ENCODE results near the gene COL18A1. TPM values are rescaled to one million over a fixed set of nuclear protein-coding genes. Genes with fewer than 3 reads are reported as not detected.

The COL18A1 gene
- total RNA-seq, 4 donors from 2014 or later = 16.4 to 42.2 (median 20.7) TPM

DNA sequence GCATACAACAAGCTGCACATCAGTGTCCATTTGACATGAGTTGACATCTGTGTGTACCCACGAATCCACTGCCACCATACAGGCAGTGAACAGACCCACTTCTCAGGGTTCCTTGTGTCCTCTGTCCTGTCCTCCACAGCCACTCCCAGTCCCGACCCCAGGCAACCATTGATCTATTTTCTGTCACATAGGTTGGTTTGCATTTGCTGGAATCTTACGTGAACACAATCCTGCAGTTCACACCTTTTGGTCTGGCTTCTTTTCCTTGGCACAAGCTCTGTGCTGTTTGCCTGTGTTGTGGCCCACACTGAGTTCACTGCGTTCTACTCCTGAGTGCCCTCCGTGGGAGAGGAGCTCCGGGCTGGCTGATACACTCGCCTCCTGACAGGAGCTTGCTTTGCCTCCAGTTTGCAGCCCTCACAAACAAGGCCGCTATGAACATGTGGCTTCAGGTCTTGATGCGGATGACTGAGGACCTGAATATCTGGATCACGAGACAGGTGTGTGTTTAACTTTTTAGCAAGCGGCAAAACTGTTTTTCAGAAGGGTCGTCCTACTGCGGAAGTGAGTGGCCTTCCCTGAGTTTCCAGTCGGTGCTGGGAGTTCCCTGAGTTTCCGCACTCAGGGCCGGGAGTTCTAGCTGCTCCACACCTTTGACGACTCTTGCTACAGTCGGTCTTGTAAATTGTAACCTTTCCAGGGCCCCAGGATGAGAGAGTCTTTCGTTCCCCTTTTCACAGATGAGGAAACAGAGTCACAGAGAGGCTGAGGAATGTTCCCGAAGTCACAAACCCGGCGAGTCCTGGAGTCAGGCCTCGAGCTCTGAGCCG, 13.0 kb upstream of the COL18A1 start:
- in situ Hi-C loops (cut with MboI; ENCODE audit: low sequenced_read_pairs in 4 of 4) = no loop called here
- Histone ChIP-seq H3K36me3 (no peaks in the 10 kb centered on the region), H3K4me1 (peaks cover 6 to 8% of the 10 kb centered on the region in 2 donors), H3K4me3 (no peak overlapping the region), H3K9me3 (no peaks in the 10 kb centered on the region), H3K27me3 (peaks cover 0 to 2% (median 0%) of the 10 kb centered on the region in 3 donors), H3K27ac (no peak overlapping the region)
- intact Hi-C loops (cut with DNase I; ENCODE audit: low total_unique reads) = no loop called here
- no peak for ATAC-seq
- DNase-seq = peak in 1 of 2 donors; percentile 4
- no peak for TF ChIP-seq POLR2A (IDR thresholded peaks at IDR 0.05)
- TF ChIP-seq, protein P1, sequence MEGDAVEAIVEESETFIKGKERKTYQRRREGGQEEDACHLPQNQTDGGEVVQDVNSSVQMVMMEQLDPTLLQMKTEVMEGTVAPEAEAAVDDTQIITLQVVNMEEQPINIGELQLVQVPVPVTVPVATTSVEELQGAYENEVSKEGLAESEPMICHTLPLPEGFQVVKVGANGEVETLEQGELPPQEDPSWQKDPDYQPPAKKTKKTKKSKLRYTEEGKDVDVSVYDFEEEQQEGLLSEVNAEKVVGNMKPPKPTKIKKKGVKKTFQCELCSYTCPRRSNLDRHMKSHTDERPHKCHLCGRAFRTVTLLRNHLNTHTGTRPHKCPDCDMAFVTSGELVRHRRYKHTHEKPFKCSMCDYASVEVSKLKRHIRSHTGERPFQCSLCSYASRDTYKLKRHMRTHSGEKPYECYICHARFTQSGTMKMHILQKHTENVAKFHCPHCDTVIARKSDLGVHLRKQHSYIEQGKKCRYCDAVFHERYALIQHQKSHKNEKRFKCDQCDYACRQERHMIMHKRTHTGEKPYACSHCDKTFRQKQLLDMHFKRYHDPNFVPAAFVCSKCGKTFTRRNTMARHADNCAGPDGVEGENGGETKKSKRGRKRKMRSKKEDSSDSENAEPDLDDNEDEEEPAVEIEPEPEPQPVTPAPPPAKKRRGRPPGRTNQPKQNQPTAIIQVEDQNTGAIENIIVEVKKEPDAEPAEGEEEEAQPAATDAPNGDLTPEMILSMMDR (IDR thresholded peaks at IDR 0.05 in 4 of 5, conservative IDR thresholded peaks at IDR 0.05 in 1 of 5) = no peak

DNA sequence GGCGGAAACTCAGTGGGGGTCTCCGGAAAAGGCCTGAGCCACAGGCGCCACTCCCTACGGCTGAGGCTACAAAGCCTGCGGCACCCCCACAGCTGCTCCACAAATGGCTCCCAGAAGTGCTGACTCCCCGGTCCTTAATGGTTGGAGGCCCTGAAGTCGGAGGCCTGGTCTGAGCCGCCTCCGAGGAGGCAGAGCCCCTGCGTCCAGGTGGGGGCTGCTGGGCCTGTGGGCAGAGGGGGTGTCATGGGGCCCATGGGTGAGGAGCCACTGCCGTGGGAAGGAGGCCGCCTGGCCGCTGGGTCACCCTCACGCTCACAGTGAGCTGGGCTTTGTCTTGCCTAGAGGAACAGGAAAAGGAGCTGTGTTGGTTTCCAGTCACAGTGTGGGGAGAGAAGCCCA, 12.4 kb upstream of the COL18A1 start:
- in situ Hi-C loops (cut with MboI; ENCODE audit: low sequenced_read_pairs in 4 of 4) = no loop called here
- Histone ChIP-seq H3K4me3 (no peak overlapping the region), H3K27me3 (peaks cover 0 to 2% (median 0%) of the 10 kb centered on the region in 3 donors), H3K9me3 (no peaks in the 10 kb centered on the region), H3K4me1 (peaks cover 0 to 2% of the 10 kb centered on the region in 2 donors), H3K27ac (no peak overlapping the region), H3K36me3 (no peaks in the 10 kb centered on the region)
- DNase-seq = no peak
- no peak for ATAC-seq
- TF ChIP-seq POLR2A (IDR thresholded peaks at IDR 0.05) = no peak
- TF ChIP-seq, protein P1 (IDR thresholded peaks at IDR 0.05 in 4 of 5, conservative IDR thresholded peaks at IDR 0.05 in 1 of 5) = no peak
- intact Hi-C loops (cut with DNase I; ENCODE audit: low total_unique reads) = no loop called here

DNA sequence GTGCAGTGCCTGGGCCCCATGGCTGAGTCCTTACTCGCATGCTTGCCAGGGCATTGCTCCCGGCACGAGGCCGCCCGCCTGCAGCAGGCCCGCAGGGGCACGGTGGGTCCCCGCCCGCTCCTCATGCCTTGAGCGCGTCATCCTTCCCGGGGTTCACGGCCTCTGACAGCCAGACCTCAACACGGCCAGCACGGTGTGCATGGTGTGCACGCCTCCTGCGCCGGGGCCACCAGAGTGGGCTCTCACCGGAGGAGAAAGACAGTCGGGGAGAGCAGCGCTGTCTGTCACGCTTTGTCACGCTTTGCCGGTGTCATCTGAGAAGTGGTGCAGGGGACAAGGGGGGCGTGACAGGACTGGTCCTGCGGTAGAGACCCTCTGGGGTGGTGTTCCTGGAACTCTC, 11.9 kb upstream of the COL18A1 start:
- H3K27me3 ChIP-seq = peaks cover 0 to 2% (median 0%) of the 10 kb centered on the region in 3 donors
- no peak overlapping the region for H3K27ac ChIP-seq
- H3K4me1 ChIP-seq = no peaks in the 10 kb centered on the region
- DNase-seq = peak in 1 of 2 donors; percentile 4
- no peak for ATAC-seq
- TF ChIP-seq POLR2A (IDR thresholded peaks at IDR 0.05) = no peak
- TF ChIP-seq, protein P1 (IDR thresholded peaks at IDR 0.05 in 4 of 5, conservative IDR thresholded peaks at IDR 0.05 in 1 of 5) = no peak
- H3K36me3 ChIP-seq = no peaks in the 10 kb centered on the region
- no peaks in the 10 kb centered on the region for H3K9me3 ChIP-seq
- intact Hi-C loops (cut with DNase I; ENCODE audit: low total_unique reads) (no loop called here), in situ Hi-C loops (cut with MboI; ENCODE audit: low sequenced_read_pairs in 4 of 4) (no loop called here)
- no peak overlapping the region for H3K4me3 ChIP-seq

DNA sequence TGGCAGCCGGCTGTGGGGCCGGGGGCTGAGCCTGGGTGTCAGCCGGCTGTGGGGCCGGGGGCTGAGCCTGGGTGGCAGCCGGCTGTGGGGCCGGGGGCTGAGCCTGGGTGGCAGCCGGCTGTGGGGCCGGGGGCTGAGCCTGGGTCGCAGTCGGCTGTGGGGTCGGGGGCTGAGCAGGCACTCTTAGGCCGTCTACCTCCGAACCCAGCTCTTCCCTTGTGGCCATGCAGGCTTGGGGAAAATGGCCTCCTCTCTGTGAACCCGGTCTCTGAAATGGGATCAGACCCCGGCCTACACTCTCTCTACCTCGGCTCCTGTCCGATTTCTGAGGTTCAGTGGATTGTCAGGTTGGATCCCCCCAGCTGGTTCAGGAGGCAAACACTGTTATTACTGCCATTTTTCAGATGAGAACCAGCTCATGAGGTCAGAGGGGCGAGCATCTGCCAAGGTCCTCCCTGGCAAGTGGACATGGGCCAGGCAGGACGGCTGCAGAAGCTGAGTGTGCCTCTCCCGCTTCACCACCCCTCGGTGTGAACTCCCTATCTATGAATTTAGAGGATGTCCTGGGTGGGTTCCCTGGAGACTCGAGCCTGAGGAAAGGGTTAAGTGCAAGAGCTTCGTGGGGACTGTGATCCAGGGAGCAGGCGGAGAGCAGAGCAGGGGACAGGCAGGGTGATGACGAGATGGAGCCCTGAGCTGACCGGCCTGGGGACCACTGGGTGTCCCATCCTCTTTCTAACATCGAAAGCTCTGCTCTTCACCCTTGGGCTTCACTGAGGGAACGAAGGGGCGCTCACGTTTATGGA, 10.9 kb upstream of the COL18A1 start:
- H3K27ac ChIP-seq = no peak overlapping the region
- no peak for ATAC-seq
- H3K4me1 ChIP-seq = no peaks in the 10 kb centered on the region
- in situ Hi-C loops (cut with MboI; ENCODE audit: low sequenced_read_pairs in 4 of 4) (no loop called here), intact Hi-C loops (cut with DNase I; ENCODE audit: low total_unique reads) (no loop called here)
- no peaks in the 10 kb centered on the region for H3K9me3 ChIP-seq
- H3K36me3 ChIP-seq = no peaks in the 10 kb centered on the region
- H3K27me3 ChIP-seq = peaks cover 0 to 2% (median 0%) of the 10 kb centered on the region in 3 donors
- no peak for DNase-seq
- TF ChIP-seq, protein P1 (IDR thresholded peaks at IDR 0.05 in 4 of 5, conservative IDR thresholded peaks at IDR 0.05 in 1 of 5) = no peak
- no peak for TF ChIP-seq POLR2A (IDR thresholded peaks at IDR 0.05)
- no peak overlapping the region for H3K4me3 ChIP-seq
